Mucosa of descending colon (tissue), 3 donors: ENCODE measurements around the gene CNTNAP2. TPM values are rescaled to one million over a fixed set of nuclear protein-coding genes. Genes with fewer than 3 reads are reported as not detected.

Source experiments
- ATAC-seq: fragments of 200-7000 bp; cut with Tn5 transposase; one replicate; pipeline ENCODE4 v1.9.1; 2020; ENCODE audit warnings: mild to moderate bottlenecking, moderate library complexity
- DNase-seq, 3 donors: peaks; one replicate each; pipeline ENCODE4 v3.0.0-alpha.2; 2020
- H3K36me3 ChIP-seq: fragments of 200-600 bp; one replicate; pipeline ENCODE4 v1.8.0; 2021; ENCODE audit warnings: low read depth, mild to moderate bottlenecking
- H3K4me1 ChIP-seq: fragments of 200-600 bp; one replicate; pipeline ENCODE4 v1.8.0; 2021; ENCODE audit warnings: low read depth, mild to moderate bottlenecking
- H3K4me3 ChIP-seq: fragments of 200-600 bp; one replicate; pipeline ENCODE4 v1.8.0; 2021; ENCODE audit warnings: mild to moderate bottlenecking
- H3K9me3 ChIP-seq: fragments of 200-600 bp; one replicate; pipeline ENCODE4 v1.8.0; 2021; ENCODE audit warnings: mild to moderate bottlenecking
- intact Hi-C, 2 donors: fragments of 100-400 bp; cut with DNase I in 1 of 2; cut with micrococcal nuclease in 1 of 2; formaldehyde crosslinking; loops; one replicate each; pipeline versions ENCODE4 v1.11.0 to v1.11.1; 2022; cut with DNase I, micrococcal nuclease
- total RNA-seq, 3 donors: library from RNA; stranded (reverse); fragmentation: NEBNext Ultra II Directional in 2 of 3; extraction: Animal tissue kit (Norgen Biotek cat#: 25700) in 2 of 3; gene quantifications; one replicate each; pipeline versions ENCODE4 v1.2.1 to v1.2.4, GENCODE V29; 2021 to 2023
- TF ChIP-seq, protein P1 (sequence below): fragments of 200-600 bp; IDR thresholded peaks from one replicate; pipeline ENCODE4 v1.8.0; 2022; ENCODE audit warnings: antibody characterized with exemption, mild to moderate bottlenecking
- donor health status: DM: no; HTN: no; CAD: no; lungs with moderate emphysema.
- donor health status: DM: no; HTN: no; CAD: no.
- donor health status: DM: no; HTN: yes; CAD: no.

CNTNAP2 gene
- total RNA-seq, 3 donors from 2014 or later, result 3.1 to 5.9 (median 4.2) TPM

DNA sequence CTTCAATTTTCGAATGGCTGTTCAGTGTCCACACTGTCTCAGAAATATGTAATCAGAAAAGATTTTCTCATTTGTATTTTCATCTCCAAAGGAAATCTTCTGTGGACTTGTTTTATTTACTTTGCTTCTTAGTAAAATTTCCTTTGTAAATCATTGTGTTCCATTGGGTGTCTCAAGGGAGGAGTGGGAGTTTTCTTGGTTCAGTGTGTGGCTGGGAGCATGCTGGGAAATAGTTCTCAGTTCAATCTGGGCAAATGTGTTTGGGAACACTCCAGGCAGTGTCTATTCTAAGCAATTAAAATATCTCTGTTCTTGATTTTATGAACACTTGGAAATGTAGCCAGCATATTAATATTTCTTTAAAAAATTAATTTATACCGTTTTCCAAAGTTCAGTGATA lies 1019.8 kb downstream of the CNTNAP2 start:
- Histone ChIP-seq H3K9me3 (peaks cover 16% of the 10 kb centered on the region), H3K4me3 (no peak overlapping the region), H3K36me3 (no peaks in the 10 kb centered on the region), H3K4me1 (no peaks in the 10 kb centered on the region)
- ATAC-seq (no peak), DNase-seq (no peak)
- intact Hi-C loops, result no loop called here
- TF ChIP-seq, protein P1, sequence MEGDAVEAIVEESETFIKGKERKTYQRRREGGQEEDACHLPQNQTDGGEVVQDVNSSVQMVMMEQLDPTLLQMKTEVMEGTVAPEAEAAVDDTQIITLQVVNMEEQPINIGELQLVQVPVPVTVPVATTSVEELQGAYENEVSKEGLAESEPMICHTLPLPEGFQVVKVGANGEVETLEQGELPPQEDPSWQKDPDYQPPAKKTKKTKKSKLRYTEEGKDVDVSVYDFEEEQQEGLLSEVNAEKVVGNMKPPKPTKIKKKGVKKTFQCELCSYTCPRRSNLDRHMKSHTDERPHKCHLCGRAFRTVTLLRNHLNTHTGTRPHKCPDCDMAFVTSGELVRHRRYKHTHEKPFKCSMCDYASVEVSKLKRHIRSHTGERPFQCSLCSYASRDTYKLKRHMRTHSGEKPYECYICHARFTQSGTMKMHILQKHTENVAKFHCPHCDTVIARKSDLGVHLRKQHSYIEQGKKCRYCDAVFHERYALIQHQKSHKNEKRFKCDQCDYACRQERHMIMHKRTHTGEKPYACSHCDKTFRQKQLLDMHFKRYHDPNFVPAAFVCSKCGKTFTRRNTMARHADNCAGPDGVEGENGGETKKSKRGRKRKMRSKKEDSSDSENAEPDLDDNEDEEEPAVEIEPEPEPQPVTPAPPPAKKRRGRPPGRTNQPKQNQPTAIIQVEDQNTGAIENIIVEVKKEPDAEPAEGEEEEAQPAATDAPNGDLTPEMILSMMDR, result no peak

DNA sequence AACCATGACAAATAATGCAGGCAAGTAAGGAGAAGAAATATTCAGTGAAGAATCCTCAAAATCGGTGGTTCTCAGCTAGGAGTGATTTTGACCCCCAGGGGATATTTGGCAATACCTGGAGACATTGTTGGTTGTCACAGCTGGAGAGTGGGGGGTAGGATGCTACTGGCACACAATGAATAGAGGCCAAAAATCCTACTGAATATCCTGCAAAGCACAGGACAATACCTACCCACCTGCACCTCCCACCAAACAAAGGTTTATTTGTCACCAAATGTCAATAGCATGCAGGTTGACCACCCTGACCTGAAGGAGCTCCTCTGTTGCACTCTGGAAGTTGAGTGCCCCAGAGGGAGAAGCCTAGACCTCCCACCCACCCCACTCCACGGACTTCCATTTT lies 1028.6 kb downstream of the CNTNAP2 start:
- Histone ChIP-seq H3K9me3 (peaks cover 18% of the 10 kb centered on the region), H3K4me3 (no peak overlapping the region), H3K36me3 (no peaks in the 10 kb centered on the region), H3K4me1 (no peaks in the 10 kb centered on the region)
- DNase-seq, result no peak
- intact Hi-C loops, result no loop called here
- ATAC-seq, result no peak
- TF ChIP-seq, protein P1, result no peak

- ATAC-seq (no peak), DNase-seq (no peak)
- H3K4me3 ChIP-seq, result no peak overlapping the region
- no peaks in the 10 kb centered on the region for H3K4me1 ChIP-seq
- no peaks in the 10 kb centered on the region for H3K36me3 ChIP-seq
- TF ChIP-seq, protein P1, result no peak
- H3K9me3 ChIP-seq, result peaks cover 20% of the 10 kb centered on the region
- intact Hi-C loops, result no loop called here
Measured at GRCh38 chr7:147146169-147146568, 1029.6 kb downstream of the CNTNAP2 start.

DNA sequence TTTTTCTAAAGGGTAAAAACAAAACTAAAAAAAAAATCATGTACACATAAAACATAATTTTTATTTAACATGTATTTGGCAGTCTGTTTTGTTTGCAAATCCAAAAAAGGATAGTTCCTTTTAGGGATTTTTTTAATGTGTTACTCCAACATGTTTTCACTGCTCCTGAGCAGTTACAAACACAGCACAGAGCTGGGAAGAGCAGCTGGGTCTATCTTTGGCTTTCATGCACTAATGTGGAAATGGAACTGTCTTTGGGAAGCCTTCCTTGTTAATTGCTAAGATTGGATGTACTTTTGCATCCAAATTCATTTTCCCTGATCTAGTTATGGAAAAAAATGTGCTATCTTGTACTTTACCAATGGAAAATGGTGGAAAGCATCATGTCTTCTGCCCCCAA lies 1035.1 kb downstream of the CNTNAP2 start:
- H3K4me1 ChIP-seq, result no peaks in the 10 kb centered on the region
- H3K4me3 ChIP-seq, result no peak overlapping the region
- intact Hi-C loops, result no loop called here
- ATAC-seq (no peak), DNase-seq (no peak)
- H3K36me3 ChIP-seq, result no peaks in the 10 kb centered on the region
- H3K9me3 ChIP-seq, result peaks cover 22% of the 10 kb centered on the region
- TF ChIP-seq, protein P1, result no peak

GRCh38 chr7:147153571-147153970 lies 1037.0 kb downstream of the CNTNAP2 start:
- ATAC-seq (no peak), DNase-seq (no peak)
- H3K4me3 ChIP-seq, result no peak overlapping the region
- intact Hi-C loops, result no loop called here
- TF ChIP-seq, protein P1, result no peak
- H3K4me1 ChIP-seq, result no peaks in the 10 kb centered on the region
- peaks cover 13% of the 10 kb centered on the region for H3K9me3 ChIP-seq
- no peaks in the 10 kb centered on the region for H3K36me3 ChIP-seq

DNA sequence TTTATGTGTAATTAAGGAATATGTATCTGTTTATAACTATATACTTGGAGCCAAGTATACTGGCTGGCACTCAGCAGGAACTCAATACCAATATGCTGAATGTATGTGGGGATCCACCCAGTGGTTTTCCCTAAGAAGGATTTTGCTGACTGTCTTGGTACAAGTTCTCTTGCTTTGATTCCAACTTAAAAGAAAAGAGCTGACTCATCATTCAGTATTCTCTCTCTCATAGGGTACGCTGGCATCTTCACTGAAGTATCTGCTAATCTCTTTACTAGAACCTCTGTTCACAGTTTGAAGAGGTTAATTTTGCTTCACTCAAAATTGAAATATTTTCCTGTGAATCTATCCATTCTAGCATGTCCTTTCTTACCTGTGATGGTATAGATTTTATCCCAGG lies 1044.8 kb downstream of the CNTNAP2 start:
- H3K4me3 ChIP-seq, result no peak overlapping the region
- DNase-seq (no peak), ATAC-seq (no peak)
- H3K9me3 ChIP-seq, result no peaks in the 10 kb centered on the region
- intact Hi-C loops, result no loop called here
- no peaks in the 10 kb centered on the region for H3K4me1 ChIP-seq
- no peaks in the 10 kb centered on the region for H3K36me3 ChIP-seq
- TF ChIP-seq, protein P1, result no peak
